Prostate gland (tissue), 2 donors: ENCODE data around the gene KPNA4. TPM values are rescaled to one million over a fixed set of nuclear protein-coding genes. Genes with fewer than 3 reads are reported as not detected.
A peak's percentile ranks its signal among the peaks of the same experiment; 100 is the strongest.

Source experiments
- DNase-seq: peaks from one replicate; pipeline ENCODE4 v3.0.0-alpha.2; 2019; ENCODE audit warnings: low spot score
- H3K27ac ChIP-seq, 2 donors: fragments of 200-600 bp; sonication (generic); 2 replicates each; pipeline ENCODE4 v1.5.1; 2017 to 2019
- H3K27me3 ChIP-seq: fragments of 200-600 bp; sonication (generic); replicated peaks from 2 replicates; pipeline ENCODE4 v1.5.1; 2019; ENCODE audit not compliant: insufficient read depth
- H3K36me3 ChIP-seq, 2 donors: fragments of 200-600 bp; sonication (generic); 1 replicate in 1 of 2; 2 replicates in 1 of 2; pipeline versions ENCODE4 v1.5.1 to v1.8.1; 2017 to 2019
- H3K4me1 ChIP-seq: fragments of 200-600 bp; sonication (generic); replicated peaks from 2 replicates; pipeline ENCODE4 v1.5.1; 2019
- H3K4me3 ChIP-seq, 2 donors: fragments of 200-600 bp; sonication (generic); 2 replicates each; pipeline ENCODE4 v1.5.1; 2017 to 2019
- H3K9me3 ChIP-seq: fragments of 200-600 bp; sonication (generic); 2 replicates; pipeline ENCODE4 v1.5.1; 2017
- POLR2A ChIP-seq: fragments of 450-650 bp; IDR thresholded peaks from one replicate; pipeline ENCODE4 v1.6.1; 2016; ENCODE audit warnings: antibody characterized with exemption, mild to moderate bottlenecking
- POLR2AphosphoS5 ChIP-seq: sonication (generic); formaldehyde crosslinking; IDR thresholded peaks from one replicate; pipeline ENCODE4 v1.6.1; 2017; ENCODE audit warnings: antibody characterized with exemption
- WGBS: methylation state at CpG from one replicate; pipeline ENCODE4 v1.1.5; 2018; 5-methylcytosine and 5-hydroxymethylcytosine counted together
- intact Hi-C: fragments of 100-400 bp; cut with DNase I; formaldehyde crosslinking; loops from one replicate; pipeline ENCODE4 v1.14.2; 2022
- total RNA-seq, 2 donors: library from RNA; depleted of rRNA; stranded (reverse); fragments of >200 nt; gene quantifications; one replicate each; pipeline ENCODE4 v1.1.0, GENCODE V29; 2016
- TF ChIP-seq, protein P1 (sequence below), 4 experiments: fragments of 200-600 bp in 2 of 4; fragments of 450-650 bp in 2 of 4; sonication (generic) in 2 of 4; IDR thresholded peaks; 1 replicate in 3 of 4; 2 replicates in 1 of 4; pipeline ENCODE4 v1.5.1; 2016 to 2019; ENCODE audit warnings: antibody characterized with exemption in 4 of 4, mild to moderate bottlenecking in 2 of 4, moderate library complexity in 2 of 4

KPNA4 gene
- total RNA-seq, 2 donors from 2014 or later, result 19.5 to 29.2 TPM

- Histone ChIP-seq H3K36me3 (no peaks in the 10 kb centered on the region), H3K4me3 (no peak overlapping the region), H3K4me1 (no peaks in the 10 kb centered on the region), H3K9me3 (no peaks in the 10 kb centered on the region), H3K27me3 (no peaks in the 10 kb centered on the region), H3K27ac (no peak overlapping the region)
- no peak for DNase-seq
- 100% methylated on average over 2 of the region's 3 CpGs for WGBS
- no peak for TF ChIP-seq POLR2A
- TF ChIP-seq, protein P1, sequence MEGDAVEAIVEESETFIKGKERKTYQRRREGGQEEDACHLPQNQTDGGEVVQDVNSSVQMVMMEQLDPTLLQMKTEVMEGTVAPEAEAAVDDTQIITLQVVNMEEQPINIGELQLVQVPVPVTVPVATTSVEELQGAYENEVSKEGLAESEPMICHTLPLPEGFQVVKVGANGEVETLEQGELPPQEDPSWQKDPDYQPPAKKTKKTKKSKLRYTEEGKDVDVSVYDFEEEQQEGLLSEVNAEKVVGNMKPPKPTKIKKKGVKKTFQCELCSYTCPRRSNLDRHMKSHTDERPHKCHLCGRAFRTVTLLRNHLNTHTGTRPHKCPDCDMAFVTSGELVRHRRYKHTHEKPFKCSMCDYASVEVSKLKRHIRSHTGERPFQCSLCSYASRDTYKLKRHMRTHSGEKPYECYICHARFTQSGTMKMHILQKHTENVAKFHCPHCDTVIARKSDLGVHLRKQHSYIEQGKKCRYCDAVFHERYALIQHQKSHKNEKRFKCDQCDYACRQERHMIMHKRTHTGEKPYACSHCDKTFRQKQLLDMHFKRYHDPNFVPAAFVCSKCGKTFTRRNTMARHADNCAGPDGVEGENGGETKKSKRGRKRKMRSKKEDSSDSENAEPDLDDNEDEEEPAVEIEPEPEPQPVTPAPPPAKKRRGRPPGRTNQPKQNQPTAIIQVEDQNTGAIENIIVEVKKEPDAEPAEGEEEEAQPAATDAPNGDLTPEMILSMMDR (IDR thresholded peaks at IDR 0.05), result no peak
- TF ChIP-seq POLR2AphosphoS5, result no peak
- intact Hi-C loops, result loop anchor here (10.0 kb wide), 1 partner anchor 187 kb away; the partner anchor contains the start of gene PPM1L
Measured at GRCh38 chr3:160567774-160568173, 2.4 kb upstream of the KPNA4 start.

- H3K4me3 ChIP-seq, result peak overlapping the region; percentile 60 to 67
- H3K4me1 ChIP-seq, result no peaks in the 10 kb centered on the region
- H3K36me3 ChIP-seq, result no peaks in the 10 kb centered on the region
- no peaks in the 10 kb centered on the region for H3K27me3 ChIP-seq
- TF ChIP-seq POLR2AphosphoS5 (no peak), POLR2A (no peak)
- TF ChIP-seq, protein P1 (IDR thresholded peaks at IDR 0.05), result no peak
- intact Hi-C loops, result loop anchor here (10.0 kb wide), 1 partner anchor 188 kb away; the partner anchor contains the start of gene PPM1L
- H3K27ac ChIP-seq, result peak overlapping the region; percentile 92 to 97
- DNase-seq, result no peak
- WGBS, result 11% methylated on average over 10 of the region's 10 CpGs
- H3K9me3 ChIP-seq, result no peaks in the 10 kb centered on the region
Measured at GRCh38 chr3:160566499-160566898, 1.1 kb upstream of the KPNA4 start.

- Histone ChIP-seq H3K4me1 (no peaks in the 10 kb centered on the region), H3K9me3 (no peaks in the 10 kb centered on the region), H3K27me3 (no peaks in the 10 kb centered on the region), H3K4me3 (peak overlapping the region; percentile 60 to 67), H3K36me3 (no peaks in the 10 kb centered on the region), H3K27ac (peak overlapping the region; percentile 92 to 97)
- under 1% methylated on average over 41 of the region's 62 CpGs for WGBS
- intact Hi-C loops, result loop anchor here (10.0 kb wide), 1 partner anchor 190 kb away; the partner anchor contains the start of gene PPM1L
- DNase-seq, result peak; percentile 62
- no peak for TF ChIP-seq POLR2AphosphoS5
- no peak for TF ChIP-seq POLR2A
- TF ChIP-seq, protein P1 (IDR thresholded peaks at IDR 0.05), result no peak
Measured at GRCh38 chr3:160564949-160565441, 376 bp downstream of the KPNA4 start.

DNA sequence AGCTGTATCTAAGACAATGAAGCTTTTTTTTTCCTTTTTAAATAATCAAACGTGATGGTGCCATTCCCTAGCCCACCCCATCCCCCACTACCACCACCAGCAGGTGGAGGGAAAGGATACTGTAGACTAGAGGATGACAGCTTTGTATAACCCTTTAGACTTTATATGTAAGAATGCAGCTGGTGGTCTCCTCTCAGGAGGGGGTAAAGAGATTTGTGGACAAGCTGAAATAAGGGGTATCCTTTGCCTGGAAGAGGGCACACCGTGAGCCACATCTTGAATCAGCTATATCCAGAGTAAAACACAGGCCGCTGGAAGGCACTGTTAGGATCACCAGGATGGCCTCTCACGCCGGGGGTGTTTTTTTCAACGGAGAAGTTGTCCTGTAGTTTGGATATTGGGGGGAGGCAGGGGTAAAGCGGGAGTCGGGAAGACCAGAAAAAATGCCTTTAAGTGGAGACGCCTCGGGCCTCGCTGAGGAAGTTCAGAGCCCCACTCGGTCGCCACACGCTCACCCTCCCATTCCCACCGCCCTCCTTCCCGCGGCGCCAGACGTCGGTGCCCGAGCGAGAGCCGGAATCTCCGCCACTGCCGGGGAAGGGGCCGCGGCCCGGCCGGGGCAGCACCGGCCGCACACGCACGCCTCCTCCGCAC, 986 bp downstream of the KPNA4 start:
- Histone ChIP-seq H3K27me3 (no peaks in the 10 kb centered on the region), H3K27ac (peak overlapping the region; percentile 92 to 97), H3K36me3 (no peaks in the 10 kb centered on the region), H3K9me3 (no peaks in the 10 kb centered on the region), H3K4me1 (no peaks in the 10 kb centered on the region), H3K4me3 (peak overlapping the region; percentile 60 to 67)
- TF ChIP-seq POLR2AphosphoS5, result no peak
- TF ChIP-seq POLR2A, result no peak
- TF ChIP-seq, protein P1 (IDR thresholded peaks at IDR 0.05), result no peak
- under 1% methylated on average over 34 of the region's 34 CpGs for WGBS
- intact Hi-C loops, result loop anchor here (10.0 kb wide), 1 partner anchor 190 kb away; the partner anchor contains the start of gene PPM1L
- peak; percentile 14 for DNase-seq
